Endothelial cell (in vitro differentiated cells): ENCODE data around the gene GSX1. TPM values are rescaled to one million over a fixed set of nuclear protein-coding genes. Genes with fewer than 3 reads are reported as not detected.
"Not testable (repeated sequence)": the region's sequence is repeated elsewhere in the genome, so short reads cannot be mapped to it uniquely, and the experiment has no call there.

ENCODE experiments used
- DNase-seq: peaks from one replicate; pipeline ENCODE4 v3.0.0; 2021; ENCODE audit warnings: low spot score
- H3K27ac Mint-ChIP-seq: one replicate; pipeline ENCODE4 v1.8.0; 2021; ENCODE audit warnings: mixed read lengths, inconsistent platforms; ENCODE audit not compliant: unreplicated experiment
- H3K27me3 Mint-ChIP-seq: one replicate; pipeline ENCODE4 v1.8.0; 2021; ENCODE audit warnings: mild to moderate bottlenecking, moderate library complexity, mixed read lengths, inconsistent platforms; ENCODE audit not compliant: unreplicated experiment
- H3K36me3 Mint-ChIP-seq: one replicate; pipeline ENCODE4 v1.8.0; 2021; ENCODE audit warnings: mild to moderate bottlenecking, low read depth, mixed read lengths, inconsistent platforms; ENCODE audit not compliant: unreplicated experiment
- H3K4me1 Mint-ChIP-seq: one replicate; pipeline ENCODE4 v1.8.0; 2021; ENCODE audit warnings: mild to moderate bottlenecking, mixed read lengths, inconsistent platforms; ENCODE audit not compliant: unreplicated experiment
- H3K4me3 Mint-ChIP-seq: one replicate; pipeline ENCODE4 v1.8.0; 2021; ENCODE audit warnings: mild to moderate bottlenecking, mixed read lengths, inconsistent platforms; ENCODE audit not compliant: unreplicated experiment
- H3K9me3 Mint-ChIP-seq: one replicate; pipeline ENCODE4 v1.8.0; 2021; ENCODE audit warnings: mixed read lengths, inconsistent platforms; ENCODE audit not compliant: unreplicated experiment
- long read RNA-seq: library from polyadenylated mRNA; unstranded; transcript quantifications from one replicate; pipeline ENCODE4 v2.0.0, GENCODE V29; 2020; ENCODE audit not compliant: unreplicated experiment
- total RNA-seq: library from RNA; stranded (reverse); fragmentation: NEBNext Ultra II Directional; extraction: Animal tissue kit (Norgen Biotek cat#: 25700); gene quantifications from one replicate; pipeline ENCODE4 v1.2.1, GENCODE V29; 2021; ENCODE audit not compliant: unreplicated experiment
- TF ChIP-seq, protein P1 (sequence below): fragments of 200-600 bp; sonication (generic); IDR thresholded peaks from one replicate; pipeline ENCODE4 v1.5.0; 2021; ENCODE audit warnings: antibody characterized with exemption; ENCODE audit not compliant: unreplicated experiment

Gene GSX1
- not detected for total RNA-seq
- long read RNA-seq: 0 reads

DNA sequence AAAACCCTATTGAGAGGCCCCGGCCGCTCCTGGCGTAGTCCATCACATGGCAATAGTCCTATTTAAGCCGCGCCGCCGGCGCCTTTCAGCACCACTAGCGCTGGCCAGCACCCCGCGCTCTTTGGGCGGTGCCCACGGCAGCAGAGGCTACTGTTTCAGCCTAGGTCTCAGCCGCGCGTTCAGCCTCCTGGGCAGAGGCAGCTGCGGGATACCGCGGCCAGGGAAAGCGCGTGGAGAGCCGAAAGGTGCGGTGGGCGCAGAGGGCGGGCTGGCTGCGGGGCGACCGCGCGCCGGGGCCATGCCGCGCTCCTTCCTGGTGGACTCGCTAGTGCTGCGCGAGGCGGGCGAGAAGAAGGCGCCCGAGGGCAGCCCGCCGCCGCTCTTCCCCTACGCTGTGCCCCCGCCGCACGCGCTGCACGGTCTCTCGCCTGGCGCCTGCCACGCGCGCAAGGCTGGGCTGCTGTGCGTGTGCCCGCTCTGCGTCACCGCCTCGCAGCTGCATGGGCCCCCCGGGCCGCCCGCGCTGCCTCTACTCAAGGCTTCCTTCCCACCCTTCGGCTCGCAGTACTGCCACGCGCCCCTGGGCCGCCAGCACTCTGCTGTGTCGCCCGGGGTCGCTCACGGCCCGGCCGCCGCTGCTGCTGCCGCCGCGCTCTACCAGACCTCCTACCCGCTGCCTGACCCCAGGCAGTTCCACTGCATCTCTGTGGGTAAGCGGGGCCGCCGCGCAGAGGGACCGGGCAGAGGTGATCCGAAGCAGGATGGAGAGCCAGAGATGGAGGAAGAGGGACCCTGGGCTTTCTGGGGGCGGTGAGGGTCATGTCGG lies at the start of gene GSX1:
Gene GSX1 (plus strand): TSS at position 91 of the 826 bp plus-strand sequence. CDS start 208 bp downstream, at position 299.
- Mint-ChIP-seq H3K27me3 (peaks cover 26% of the 10 kb centered on the region), H3K36me3 (peaks cover 9% of the 10 kb centered on the region), H3K4me3 (peak within 1 kb of the TSS; percentile 25), H3K9me3 (no peaks in the 10 kb centered on the region), H3K4me1 (peaks cover 47% of the 10 kb centered on the region), H3K27ac (no peak within 1 kb of the TSS)
- TF ChIP-seq, protein P1, sequence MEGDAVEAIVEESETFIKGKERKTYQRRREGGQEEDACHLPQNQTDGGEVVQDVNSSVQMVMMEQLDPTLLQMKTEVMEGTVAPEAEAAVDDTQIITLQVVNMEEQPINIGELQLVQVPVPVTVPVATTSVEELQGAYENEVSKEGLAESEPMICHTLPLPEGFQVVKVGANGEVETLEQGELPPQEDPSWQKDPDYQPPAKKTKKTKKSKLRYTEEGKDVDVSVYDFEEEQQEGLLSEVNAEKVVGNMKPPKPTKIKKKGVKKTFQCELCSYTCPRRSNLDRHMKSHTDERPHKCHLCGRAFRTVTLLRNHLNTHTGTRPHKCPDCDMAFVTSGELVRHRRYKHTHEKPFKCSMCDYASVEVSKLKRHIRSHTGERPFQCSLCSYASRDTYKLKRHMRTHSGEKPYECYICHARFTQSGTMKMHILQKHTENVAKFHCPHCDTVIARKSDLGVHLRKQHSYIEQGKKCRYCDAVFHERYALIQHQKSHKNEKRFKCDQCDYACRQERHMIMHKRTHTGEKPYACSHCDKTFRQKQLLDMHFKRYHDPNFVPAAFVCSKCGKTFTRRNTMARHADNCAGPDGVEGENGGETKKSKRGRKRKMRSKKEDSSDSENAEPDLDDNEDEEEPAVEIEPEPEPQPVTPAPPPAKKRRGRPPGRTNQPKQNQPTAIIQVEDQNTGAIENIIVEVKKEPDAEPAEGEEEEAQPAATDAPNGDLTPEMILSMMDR: no peak
- peak; percentile 86 for DNase-seq

DNA sequence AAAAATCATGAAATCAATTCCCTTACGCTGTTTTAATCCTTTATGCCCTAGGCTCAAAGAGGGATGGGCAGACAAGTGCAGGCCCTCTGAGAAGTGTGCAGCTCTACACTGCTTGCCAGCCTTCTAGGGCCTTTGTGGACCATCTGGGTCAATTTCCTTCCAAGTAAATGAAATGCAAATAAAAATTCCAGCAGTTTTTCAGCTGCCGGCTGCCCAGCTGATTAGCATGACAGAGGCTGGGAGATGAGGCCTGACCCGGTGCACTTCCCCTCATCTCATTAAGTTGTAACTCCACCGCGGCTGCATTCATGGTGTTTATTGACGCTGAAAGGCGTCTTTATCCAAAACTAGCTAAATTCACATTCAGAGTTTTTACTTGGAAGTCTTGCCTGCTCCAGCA lies 47.5 kb upstream of the GSX1 start:
- Mint-ChIP-seq H3K4me3 (no peak overlapping the region), H3K27ac (no peak overlapping the region), H3K27me3 (peaks cover 5% of the 10 kb centered on the region), H3K9me3 (peaks cover 3% of the 10 kb centered on the region), H3K4me1 (peaks cover 6% of the 10 kb centered on the region), H3K36me3 (peaks cover 3% of the 10 kb centered on the region)
- no peak for DNase-seq
- TF ChIP-seq, protein P1: no peak

DNA sequence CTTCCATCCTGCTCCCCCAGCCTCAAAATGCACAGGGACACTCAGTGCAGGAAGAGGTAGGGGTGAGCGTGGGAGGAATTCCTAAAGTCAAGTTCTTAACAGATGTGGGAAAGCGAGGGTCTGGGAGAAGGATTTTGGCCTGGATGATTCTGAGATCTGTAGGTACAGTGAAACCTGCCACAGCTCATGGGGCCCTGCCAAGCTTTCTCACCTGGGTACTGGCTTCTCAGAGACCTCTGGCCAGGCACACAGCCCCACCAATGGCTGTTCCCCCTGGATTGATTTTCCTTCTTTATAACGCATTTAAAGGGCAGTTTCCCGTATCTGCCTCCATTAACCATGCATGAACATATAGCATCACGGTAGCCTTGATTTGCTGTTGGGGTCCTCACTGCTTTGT lies 47.0 kb upstream of the GSX1 start:
- Mint-ChIP-seq H3K4me1 (peaks cover 6% of the 10 kb centered on the region), H3K27ac (no peak overlapping the region), H3K36me3 (peaks cover 3% of the 10 kb centered on the region), H3K9me3 (peaks cover 3% of the 10 kb centered on the region), H3K27me3 (peaks cover 5% of the 10 kb centered on the region), H3K4me3 (no peak overlapping the region)
- TF ChIP-seq, protein P1: no peak
- no peak for DNase-seq

DNA sequence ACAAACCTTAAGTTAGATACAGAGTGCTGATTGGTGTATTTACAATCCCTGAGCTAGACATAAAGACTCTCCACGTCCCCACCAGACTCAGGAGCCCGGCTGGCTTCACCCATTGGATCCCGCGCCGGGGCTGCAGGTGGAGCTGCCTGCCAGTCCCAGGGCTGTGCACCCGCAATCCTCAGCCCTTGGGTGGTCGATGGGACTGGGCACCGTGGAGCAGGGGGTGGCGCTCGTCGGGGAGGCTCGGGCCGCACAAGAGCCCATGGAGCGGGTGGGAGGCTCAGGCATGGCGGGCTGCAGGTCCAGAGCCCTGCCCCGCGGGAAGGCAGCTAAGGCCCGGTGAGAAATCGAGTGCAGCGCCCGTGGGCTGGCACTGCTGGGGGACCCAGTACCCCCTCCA lies 44.1 kb upstream of the GSX1 start:
- not testable (repeated sequence) for H3K27me3 Mint-ChIP-seq, H3K9me3 Mint-ChIP-seq, H3K27ac Mint-ChIP-seq, H3K36me3 Mint-ChIP-seq, DNase-seq, H3K4me3 Mint-ChIP-seq, H3K4me1 Mint-ChIP-seq

DNA sequence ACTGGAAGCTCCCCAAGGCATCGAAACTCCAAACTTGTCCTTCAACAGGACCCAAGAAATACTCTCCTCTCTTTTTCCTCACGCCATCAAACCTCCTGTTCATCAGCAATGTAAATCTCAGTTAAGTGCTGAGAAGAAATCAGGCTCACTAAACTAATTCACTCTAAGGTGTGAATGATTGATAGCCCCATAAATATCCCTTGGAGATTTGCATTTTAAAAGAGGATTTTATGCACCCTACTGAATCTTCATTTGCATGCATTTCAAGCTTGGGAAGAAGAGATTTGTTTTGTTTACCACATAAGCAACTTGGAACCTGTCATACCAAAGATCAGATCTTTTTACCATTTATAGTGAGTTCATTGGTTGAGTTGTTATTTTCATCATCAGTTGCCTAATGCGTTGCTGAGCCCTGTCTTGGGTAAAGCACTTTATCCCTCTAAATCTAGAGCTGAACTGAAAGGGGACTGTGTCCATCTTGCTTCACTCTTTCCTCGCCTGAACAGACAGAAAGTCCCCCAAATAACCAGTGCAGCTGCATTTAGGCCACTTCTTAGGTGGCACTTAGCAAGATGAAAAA lies 40.2 kb upstream of the GSX1 start:
- DNase-seq: no peak

More for the DNA sequence above, 40.2 kb upstream of the GSX1 start:
- Mint-ChIP-seq H3K27me3 (peaks cover 4% of the 10 kb centered on the region), H3K36me3 (peaks cover 12% of the 10 kb centered on the region), H3K9me3 (peaks cover 5% of the 10 kb centered on the region), H3K4me1 (no peaks in the 10 kb centered on the region), H3K4me3 (no peak overlapping the region), H3K27ac (no peak overlapping the region)
- TF ChIP-seq, protein P1: no peak
